T-helper 2 cell (primary cell): ENCODE data around the gene GIT2.
"Not testable (repeated sequence)": the region's sequence is repeated elsewhere in the genome, so short reads cannot be mapped to it uniquely, and the experiment has no call there.

Experiments used
- DNase-seq, 5 experiments: peaks; one replicate each; pipeline versions ENCODE4 v3.0.0 to v3.0.0-alpha.2; 2012 to 2022

GIT2 gene

DNA sequence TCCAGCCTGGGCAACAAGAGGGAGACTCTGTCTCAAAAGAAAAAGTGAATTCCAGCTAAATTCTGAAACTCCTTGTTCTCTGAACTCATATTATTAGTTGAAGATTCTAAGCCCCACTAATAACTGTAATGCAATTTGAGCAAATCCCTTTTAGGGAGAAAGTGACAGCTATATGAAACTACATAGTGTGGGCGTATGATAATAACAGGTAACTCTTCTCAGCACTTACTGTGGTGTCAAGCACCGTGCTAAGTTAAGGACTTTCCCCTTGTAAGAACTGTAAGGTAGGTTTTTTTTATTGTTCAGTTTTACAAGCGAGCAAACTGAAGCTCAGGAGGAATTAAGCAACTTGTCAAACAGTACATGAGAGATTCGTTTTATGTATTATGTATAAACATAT, 8.4 kb upstream of the GIT2 start:
- peak in 1 of 5 experiments; percentile 55 for DNase-seq

DNA sequence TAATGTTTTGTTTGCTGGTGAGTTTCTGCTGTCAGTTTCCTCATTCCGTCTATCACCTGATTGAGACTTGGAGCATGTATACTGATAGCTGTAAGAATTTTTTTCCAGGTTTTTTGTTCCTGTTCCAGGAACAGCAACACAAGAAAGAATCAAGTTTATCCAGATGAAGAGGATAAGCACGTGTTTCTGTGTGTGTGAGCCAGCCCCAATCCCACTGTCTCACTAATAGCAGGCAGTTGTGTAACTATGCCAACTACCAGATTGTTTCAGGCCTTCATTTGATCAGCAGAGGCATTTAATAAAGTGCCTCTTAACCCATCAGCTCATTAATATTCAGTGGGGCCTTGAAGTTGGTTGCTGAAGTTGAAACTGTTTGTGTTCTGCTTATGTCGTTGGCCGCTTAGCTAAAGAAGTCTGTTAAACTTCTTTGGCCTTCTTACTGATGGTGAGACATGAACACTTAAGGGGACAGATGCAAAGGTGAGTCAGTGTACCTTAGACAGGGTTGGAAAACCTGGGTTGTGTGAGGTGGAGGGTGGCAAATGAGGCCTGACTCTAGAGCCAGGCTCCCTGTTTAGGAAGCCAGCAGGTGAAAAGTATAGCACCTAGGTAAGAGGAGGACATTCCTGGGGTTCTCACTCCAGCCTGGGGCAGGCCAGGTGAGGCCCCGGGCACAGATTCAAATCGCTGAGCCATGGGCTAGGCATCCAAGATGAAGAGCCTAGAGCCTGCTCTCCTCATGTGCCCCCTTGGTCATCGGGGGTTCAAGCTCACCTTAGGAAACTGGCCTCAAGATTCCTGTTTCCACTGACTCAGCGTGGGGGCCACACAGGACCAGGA, 6.7 kb upstream of the GIT2 start:
- DNase-seq: no peak

DNA sequence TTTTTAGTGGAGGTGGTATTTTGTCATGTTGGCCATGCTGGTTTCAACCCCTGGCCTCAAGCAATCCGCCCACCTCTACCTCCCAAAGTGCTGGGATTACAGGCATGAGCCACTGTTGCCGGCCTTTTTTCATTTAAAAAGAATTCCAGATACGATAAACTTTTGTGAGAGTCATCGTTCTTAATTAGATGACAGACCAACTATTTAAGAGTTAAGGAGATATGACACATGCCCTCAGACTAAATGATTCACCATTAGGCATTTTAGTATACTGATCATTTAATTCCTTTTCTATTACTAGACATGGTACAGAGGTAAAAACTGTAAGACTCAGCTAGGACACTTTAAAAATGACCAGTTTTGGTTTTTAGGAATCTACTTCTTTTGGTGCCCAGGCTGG, 5.4 kb upstream of the GIT2 start:
- DNase-seq: no peak

GRCh38 chr12:109999983-110000505, 3.9 kb upstream of the GIT2 start:
- DNase-seq: no peak

- no peak for DNase-seq
Observed at GRCh38 chr12:109999649-109999971, 3.4 kb upstream of the GIT2 start.

- peak; percentile 62 to 97 (median 83) for DNase-seq
Observed at GRCh38 chr12:109998904-109999648, 2.9 kb upstream of the GIT2 start, which contains the start of gene ANKRD13A. ANKRD13A (plus strand) TSS chr12:109999430; CDS start chr12:109999689, 259 bp downstream.

GRCh38 chr12:109998241-109998903, 2.2 kb upstream of the GIT2 start:
- DNase-seq: no peak

GRCh38 chr12:109997393-109997792, 1.2 kb upstream of the GIT2 start:
- no peak for DNase-seq

DNA sequence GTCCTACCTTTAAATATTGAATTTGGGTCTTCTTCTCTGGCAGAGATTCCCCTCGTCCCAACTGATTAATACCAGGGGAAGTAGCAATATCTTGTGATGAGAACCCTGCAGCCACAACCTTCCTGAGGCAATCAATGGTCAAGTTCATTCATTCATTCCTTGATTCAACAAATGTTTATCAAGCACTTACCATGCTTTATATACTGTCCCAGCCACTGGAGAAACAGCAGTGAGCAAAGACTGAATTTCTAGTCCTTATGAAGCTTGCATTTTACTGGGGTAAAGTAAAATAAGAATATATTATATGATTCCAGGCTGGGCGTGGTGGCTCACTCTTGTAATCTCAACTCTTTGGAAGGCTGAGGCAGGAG, 300 bp upstream of the GIT2 start:
- no peak for DNase-seq

DNA sequence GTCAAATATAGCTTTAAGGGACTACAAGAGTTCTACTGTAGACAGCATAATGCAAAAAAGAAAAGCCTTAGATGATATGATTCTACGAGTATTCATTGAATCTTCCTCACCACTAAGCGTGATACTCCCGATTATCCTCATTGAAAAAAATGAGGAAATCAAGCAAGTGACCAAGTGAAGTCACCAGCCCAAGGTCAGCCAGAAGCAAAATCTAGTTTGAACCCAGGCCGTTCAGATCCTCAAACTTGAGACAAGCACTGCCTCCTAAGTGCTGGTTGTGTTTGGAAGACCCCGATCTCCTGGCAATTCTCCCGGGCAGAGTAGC, 845 bp downstream of the GIT2 start:
- no peak for DNase-seq

- DNase-seq: peak in 1 of 5 experiments; percentile 66
Observed at GRCh38 chr12:109994401-109995175, 1.6 kb downstream of the GIT2 start.

GRCh38 chr12:109993091-109993490, 3.1 kb downstream of the GIT2 start:
- no peak for DNase-seq

GRCh38 chr12:109991586-109991985, 4.6 kb downstream of the GIT2 start:
- no peak for DNase-seq

DNA sequence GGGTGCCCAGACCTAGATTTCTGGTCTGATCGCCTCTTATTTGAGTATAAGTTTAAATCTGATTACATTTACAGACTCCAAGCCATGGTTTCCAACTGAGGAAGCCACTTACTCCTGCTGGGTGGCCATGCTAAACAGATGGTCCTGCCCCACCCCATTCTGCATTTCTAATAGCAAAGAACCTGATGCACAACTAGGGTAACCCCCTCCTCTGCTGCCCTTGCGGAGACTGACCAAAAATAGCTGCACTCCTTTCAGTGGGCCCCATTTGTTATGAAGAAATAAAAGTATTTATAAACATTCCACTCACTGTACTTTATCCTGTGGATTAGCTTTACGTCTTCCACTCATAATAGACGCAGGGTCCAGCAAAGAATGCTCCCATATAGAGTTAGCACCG, 6.8 kb downstream of the GIT2 start:
- DNase-seq: no peak

DNA sequence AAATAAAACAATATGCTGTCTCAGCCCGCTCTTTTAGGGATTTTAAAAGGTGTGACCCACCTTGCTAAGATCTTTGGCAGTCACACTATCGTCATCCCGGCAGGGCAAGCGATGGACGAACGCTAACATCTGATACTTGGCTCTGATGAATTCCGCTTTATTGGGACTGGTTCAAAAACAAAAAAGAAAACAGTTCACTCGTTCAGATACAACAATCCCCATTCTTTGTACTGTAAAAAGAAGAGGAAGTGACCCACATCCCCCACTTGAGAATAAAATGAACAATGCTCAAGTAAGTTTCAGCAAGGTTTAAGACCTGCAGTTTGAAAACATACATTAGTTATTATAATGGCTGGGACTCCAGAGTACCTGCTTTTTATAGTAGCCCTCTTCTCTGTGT, 7.3 kb downstream of the GIT2 start:
- DNase-seq: no peak

DNA sequence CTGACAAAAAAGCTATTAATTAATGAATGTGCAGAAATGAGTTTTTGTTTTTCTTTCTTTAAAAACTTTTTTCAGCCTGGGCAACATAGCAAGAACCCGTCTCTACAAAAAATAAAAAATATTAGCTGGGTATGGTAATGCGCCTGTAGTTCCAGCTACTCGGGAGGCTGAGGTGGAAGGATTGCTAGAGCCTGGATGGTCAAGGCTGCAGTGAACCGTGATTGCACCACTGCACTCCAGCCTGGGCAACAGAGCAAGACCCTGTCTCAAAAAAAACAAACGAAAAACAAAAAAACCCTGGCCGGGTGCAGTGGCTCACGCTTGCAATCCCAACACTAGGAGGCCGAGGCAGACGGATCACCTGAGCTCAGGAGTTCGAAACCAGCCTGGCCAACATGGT, 7.9 kb downstream of the GIT2 start:
- DNase-seq: no peak

- peak in 1 of 5 experiments; percentile 81 for DNase-seq
Observed at GRCh38 chr12:109987615-109988014, 8.6 kb downstream of the GIT2 start.

DNA sequence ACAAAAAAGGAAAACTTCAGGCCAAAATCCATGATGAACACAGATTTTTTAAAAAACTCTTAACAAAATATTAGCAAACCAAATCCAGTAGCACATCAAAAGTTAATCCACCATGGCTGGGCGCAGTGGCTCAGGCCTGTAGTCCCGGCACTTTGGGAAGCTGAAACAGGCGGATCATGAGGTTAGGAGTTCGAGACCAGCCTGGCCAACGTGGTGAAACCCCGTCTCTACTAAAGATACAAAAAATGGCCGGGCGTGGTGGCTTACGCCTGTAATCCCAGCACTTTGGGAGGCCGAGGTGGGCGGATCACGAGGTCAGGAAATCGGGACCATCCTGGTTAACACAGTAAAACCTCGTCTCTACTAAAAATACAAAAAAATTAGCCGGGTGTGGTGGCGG, 9.9 kb downstream of the GIT2 start:
- DNase-seq: not testable (repeated sequence)

GRCh38 chr12:109983432-109984142, 12.6 kb downstream of the GIT2 start:
- DNase-seq: peak in 1 of 5 experiments; percentile 44

DNA sequence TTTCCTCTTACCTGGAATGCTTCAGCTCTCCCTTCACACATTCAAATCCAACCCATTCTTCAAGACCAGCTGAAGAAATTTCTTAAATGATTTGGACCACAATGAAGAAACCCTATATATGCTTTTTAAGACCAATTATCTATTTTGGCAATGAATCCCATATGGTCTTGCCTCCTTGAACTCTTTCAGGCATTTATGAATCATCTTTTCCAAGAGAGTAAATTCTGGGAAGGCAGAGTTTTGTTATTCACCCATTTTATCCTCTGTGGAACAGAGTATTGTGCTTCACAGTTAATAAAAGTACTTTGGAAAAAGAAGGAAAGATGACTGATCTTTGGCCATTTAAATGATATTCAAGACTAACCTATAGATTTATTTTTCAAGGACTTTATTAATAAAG, 14.0 kb downstream of the GIT2 start:
- DNase-seq: no peak

- DNase-seq: peak in 3 of 5 experiments; percentile 46 to 86 (median 54)
Observed at GRCh38 chr12:109981311-109981710, 14.9 kb downstream of the GIT2 start.

DNA sequence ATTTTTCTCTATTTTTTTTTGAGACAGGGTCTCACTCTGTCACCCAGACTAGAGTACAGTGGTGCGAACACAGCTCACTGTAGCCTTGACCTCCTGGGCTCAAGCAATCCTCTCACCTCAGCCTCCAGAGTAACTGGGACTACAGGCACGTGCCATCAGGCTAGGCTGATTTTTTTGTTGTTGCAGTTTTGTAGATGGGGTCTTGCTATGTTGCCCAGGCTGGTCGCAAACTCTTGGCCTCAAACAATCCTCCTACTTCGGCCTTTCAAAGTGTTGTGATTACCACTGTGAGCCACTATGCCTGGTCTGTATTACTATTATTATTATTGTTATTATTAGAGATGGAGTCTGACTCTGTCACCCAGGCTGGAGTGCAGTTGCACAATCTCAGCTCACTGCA, 23.3 kb downstream of the GIT2 start:
- DNase-seq: no peak
